AG04450 (cell line): ENCODE data around the gene NT5E. TPM values are rescaled to one million over a fixed set of nuclear protein-coding genes. Genes with fewer than 3 reads are reported as not detected.

Source experiments
- CTCF ChIA-PET: fragments of 300-600, 350-600 bp; formaldehyde crosslinking; extraction: SDS; loops from one replicate; lab custom pipeline; 2022; ENCODE audit warnings: antibody characterized with exemption, inconsistent platforms; lab: Charles Lee
- POLR2A ChIA-PET: fragments of 350-600 bp; formaldehyde crosslinking; extraction: SDS; loops from one replicate; lab custom pipeline; 2021; ENCODE audit warnings: antibody characterized with exemption, inconsistent platforms; lab: Yijun Ruan, JAX
- DNase-seq: peaks from one replicate; pipeline ENCODE4 v3.0.0-alpha.2; 2011; ENCODE audit warnings: low read depth, low spot score
- H3K27ac ChIP-seq: one replicate; pipeline ENCODE4 v1.5.1; 2012; ENCODE audit warnings: low read depth, low read length, control low read depth
- H3K27me3 ChIP-seq: one replicate; pipeline ENCODE4 v1.6.0; 2012; ENCODE audit warnings: low read length; ENCODE audit not compliant: control insufficient read depth, insufficient read depth
- H3K4me3 ChIP-seq: 2 replicates; pipeline ENCODE4 v1.5.1; 2011; ENCODE audit warnings: mild to moderate bottlenecking, low read depth, low read length, control low read depth
- H3K9me3 ChIP-seq: 2 replicates; pipeline ENCODE4 v1.5.1; 2012; ENCODE audit warnings: low read length; ENCODE audit not compliant: control insufficient read depth, insufficient read depth
- polyA plus RNA-seq: library from polyadenylated mRNA; depleted of rRNA; stranded (reverse); fragments of >200 nt; gene quantifications from 2 replicates; pipeline ENCODE4 v1.2.3, GENCODE V29; 2011
- TF ChIP-seq, protein P1 (sequence below): IDR thresholded peaks from 2 replicates; pipeline ENCODE4 v1.5.1; 2011; ENCODE audit warnings: low read depth, low read length, control low read depth, inconsistent platforms

The NT5E gene
- polyA plus RNA-seq, 1 experiment, result 164 TPM

DNA sequence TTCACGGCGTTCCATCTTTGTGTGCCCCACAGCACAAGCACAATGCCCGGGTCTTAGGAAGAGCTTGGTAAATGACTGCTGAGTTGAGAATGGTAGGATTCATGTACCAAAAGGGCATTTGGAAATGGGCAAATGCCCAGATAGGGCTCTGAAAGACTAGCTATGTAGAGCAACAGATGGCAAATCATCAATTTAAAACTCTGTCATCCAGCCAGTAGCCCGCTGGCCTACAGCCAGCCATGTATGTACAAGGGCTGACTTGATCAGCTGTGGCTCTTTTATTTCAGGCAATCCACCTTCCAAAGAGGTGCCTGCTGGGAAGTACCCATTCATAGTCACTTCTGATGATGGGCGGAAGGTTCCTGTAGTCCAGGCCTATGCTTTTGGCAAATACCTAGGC lies 35.1 kb downstream of the NT5E start:
- H3K27me3 ChIP-seq, result no peaks in the 10 kb centered on the region
- CTCF ChIA-PET, result interaction anchor here (0.6 to 12.3 kb wide), 10 partner anchors 8 to 132 kb away, joined by 3 to 412 read pairs (median 47); no protein-coding TSS in a partner anchor
- POLR2A ChIA-PET, result interaction anchor here (1.2 to 1.3 kb wide), 2 partner anchors 9 to 124 kb away, joined by 3 read pairs; no protein-coding TSS in a partner anchor
- H3K9me3 ChIP-seq, result no peaks in the 10 kb centered on the region
- H3K27ac ChIP-seq, result no peak overlapping the region
- TF ChIP-seq, protein P1, sequence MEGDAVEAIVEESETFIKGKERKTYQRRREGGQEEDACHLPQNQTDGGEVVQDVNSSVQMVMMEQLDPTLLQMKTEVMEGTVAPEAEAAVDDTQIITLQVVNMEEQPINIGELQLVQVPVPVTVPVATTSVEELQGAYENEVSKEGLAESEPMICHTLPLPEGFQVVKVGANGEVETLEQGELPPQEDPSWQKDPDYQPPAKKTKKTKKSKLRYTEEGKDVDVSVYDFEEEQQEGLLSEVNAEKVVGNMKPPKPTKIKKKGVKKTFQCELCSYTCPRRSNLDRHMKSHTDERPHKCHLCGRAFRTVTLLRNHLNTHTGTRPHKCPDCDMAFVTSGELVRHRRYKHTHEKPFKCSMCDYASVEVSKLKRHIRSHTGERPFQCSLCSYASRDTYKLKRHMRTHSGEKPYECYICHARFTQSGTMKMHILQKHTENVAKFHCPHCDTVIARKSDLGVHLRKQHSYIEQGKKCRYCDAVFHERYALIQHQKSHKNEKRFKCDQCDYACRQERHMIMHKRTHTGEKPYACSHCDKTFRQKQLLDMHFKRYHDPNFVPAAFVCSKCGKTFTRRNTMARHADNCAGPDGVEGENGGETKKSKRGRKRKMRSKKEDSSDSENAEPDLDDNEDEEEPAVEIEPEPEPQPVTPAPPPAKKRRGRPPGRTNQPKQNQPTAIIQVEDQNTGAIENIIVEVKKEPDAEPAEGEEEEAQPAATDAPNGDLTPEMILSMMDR, result no peak
- no peak for DNase-seq
- H3K4me3 ChIP-seq, result no peak overlapping the region

GRCh38 chr6:85490516-85491248 lies 40.8 kb downstream of the NT5E start:
- no peak for DNase-seq
- H3K9me3 ChIP-seq, result no peaks in the 10 kb centered on the region
- no peak overlapping the region for H3K4me3 ChIP-seq
- no peak overlapping the region for H3K27ac ChIP-seq
- H3K27me3 ChIP-seq, result no peaks in the 10 kb centered on the region
- CTCF ChIA-PET, result interaction anchor here (4.7 kb wide), 1 partner anchor 137 kb away, joined by 39 read pairs; no protein-coding TSS in a partner anchor
- POLR2A ChIA-PET, result interaction anchor here (0.8 kb wide), 1 partner anchor 9 kb away, joined by 3 read pairs; no protein-coding TSS in a partner anchor
- TF ChIP-seq, protein P1, result no peak

DNA sequence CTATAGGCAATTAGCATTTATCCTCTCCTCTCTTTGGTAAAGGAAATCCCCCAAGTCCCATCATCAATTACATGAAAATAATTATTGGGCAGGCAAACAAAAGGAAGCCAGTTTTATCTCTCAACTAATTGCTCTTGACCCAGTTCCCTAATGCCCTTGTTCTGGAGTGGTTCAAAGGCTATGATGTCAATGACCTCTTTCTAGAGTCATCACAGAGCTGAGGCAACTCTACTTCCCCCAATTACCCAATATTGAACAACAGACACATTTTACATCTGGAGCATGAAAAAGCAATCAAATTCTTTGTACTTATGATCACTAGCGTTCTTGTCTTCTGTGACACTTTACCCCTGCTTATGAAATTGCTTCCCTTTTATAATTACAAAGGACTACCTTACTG lies 43.5 kb downstream of the NT5E start:
- CTCF ChIA-PET, result interaction anchor here (1.3 to 11.2 kb wide), 3 partner anchors 10 to 170 kb away, joined by 4 to 138 read pairs (median 34); no protein-coding TSS in a partner anchor
- Histone ChIP-seq H3K27me3 (no peaks in the 10 kb centered on the region), H3K9me3 (peaks cover 4% of the 10 kb centered on the region; the same call in 1 of the 2 replicates), H3K27ac (no peak overlapping the region), H3K4me3 (no peak overlapping the region)
- TF ChIP-seq, protein P1, result no peak
- DNase-seq, result no peak
- POLR2A ChIA-PET, result interaction anchor here (1.7 kb wide), 1 partner anchor 9 kb away, joined by 3 read pairs; no protein-coding TSS in a partner anchor

GRCh38 chr6:85494547-85495536 lies 45.0 kb downstream of the NT5E start:
- H3K27ac ChIP-seq, result no peak overlapping the region
- H3K9me3 ChIP-seq, result peaks cover 4% of the 10 kb centered on the region; the same call in 1 of the 2 replicates
- TF ChIP-seq, protein P1, result no peak
- CTCF ChIA-PET, result interaction anchor here (2.1 to 11.2 kb wide), 3 partner anchors 11 to 140 kb away, joined by 14 to 138 read pairs (median 34); no protein-coding TSS in a partner anchor
- no peak for DNase-seq
- H3K4me3 ChIP-seq, result no peak overlapping the region
- POLR2A ChIA-PET, result interaction anchor here (0.7 to 1.7 kb wide), 2 partner anchors 11 to 134 kb away, joined by 3 read pairs; no protein-coding TSS in a partner anchor
- H3K27me3 ChIP-seq, result no peaks in the 10 kb centered on the region
